Esophagus squamous epithelium (tissue), 4 donors: Measurements from ENCODE around the gene EML1.

Experiments
- CTCF ChIP-seq, 6 experiments: fragments of 450-650 bp in 4 of 6; fragments of 200-600 bp in 2 of 6; sonication (generic) in 2 of 6; IDR thresholded peaks; one replicate each; pipeline ENCODE4 v1.5.1; 2016 to 2019; ENCODE audit warnings: antibody characterized with exemption in 6 of 6, mild to moderate bottlenecking in 4 of 6, moderate library complexity in 4 of 6
- POLR2A ChIP-seq, 4 donors: fragments of 450-650 bp; IDR thresholded peaks; one replicate each; pipeline ENCODE4 v1.6.1; 2017; ENCODE audit warnings: antibody characterized with exemption in 4 of 4, mild to moderate bottlenecking in 4 of 4, moderate library complexity in 3 of 4

GRCh38 chr14:99755629-99756603, 37.3 kb upstream of the EML1 start:
- TF ChIP-seq CTCF (IDR thresholded peaks at IDR 0.05) (no peak), POLR2A (IDR thresholded peaks at IDR 0.05) (no peak)
